ENCODE data around the gene MAP3K9.

DNA sequence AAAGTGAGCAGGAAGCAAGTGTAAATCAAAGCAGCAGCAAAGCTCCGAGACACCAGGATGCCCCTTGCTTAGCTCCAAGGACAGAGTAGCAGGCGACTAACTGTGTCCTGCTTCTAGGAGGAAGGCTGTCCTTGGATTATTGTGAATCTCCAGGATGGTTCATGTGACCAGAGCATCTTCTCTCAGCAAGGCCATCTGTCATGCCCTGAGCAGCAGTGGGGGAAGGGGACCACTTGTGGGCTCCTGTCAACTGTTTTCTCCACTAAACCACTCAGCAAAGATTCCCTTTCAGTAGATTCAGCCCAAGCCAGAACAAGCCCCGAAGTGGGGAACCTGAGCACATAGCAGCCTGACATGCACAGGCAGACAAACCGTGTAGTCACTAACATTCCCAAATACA lies 19.4 kb downstream of the MAP3K9 start:
- TF ChIP-seq, protein P1, sequence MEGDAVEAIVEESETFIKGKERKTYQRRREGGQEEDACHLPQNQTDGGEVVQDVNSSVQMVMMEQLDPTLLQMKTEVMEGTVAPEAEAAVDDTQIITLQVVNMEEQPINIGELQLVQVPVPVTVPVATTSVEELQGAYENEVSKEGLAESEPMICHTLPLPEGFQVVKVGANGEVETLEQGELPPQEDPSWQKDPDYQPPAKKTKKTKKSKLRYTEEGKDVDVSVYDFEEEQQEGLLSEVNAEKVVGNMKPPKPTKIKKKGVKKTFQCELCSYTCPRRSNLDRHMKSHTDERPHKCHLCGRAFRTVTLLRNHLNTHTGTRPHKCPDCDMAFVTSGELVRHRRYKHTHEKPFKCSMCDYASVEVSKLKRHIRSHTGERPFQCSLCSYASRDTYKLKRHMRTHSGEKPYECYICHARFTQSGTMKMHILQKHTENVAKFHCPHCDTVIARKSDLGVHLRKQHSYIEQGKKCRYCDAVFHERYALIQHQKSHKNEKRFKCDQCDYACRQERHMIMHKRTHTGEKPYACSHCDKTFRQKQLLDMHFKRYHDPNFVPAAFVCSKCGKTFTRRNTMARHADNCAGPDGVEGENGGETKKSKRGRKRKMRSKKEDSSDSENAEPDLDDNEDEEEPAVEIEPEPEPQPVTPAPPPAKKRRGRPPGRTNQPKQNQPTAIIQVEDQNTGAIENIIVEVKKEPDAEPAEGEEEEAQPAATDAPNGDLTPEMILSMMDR (IDR thresholded peaks at IDR 0.05; ENCODE audit: poor library complexity, severe bottlenecking): no peak
- no peak for TF ChIP-seq SMC3 (conservative IDR thresholded peaks at IDR 0.05; ENCODE audit: poor library complexity)
- TF ChIP-seq TAF1 (IDR thresholded peaks at IDR 0.05; ENCODE audit: low read depth): no peak

Data from neural cell (in vitro differentiated cells).